HCT116 (cell line): Measurements from ENCODE around the gene APOL6. TPM values are rescaled to one million over a fixed set of nuclear protein-coding genes. Genes with fewer than 3 reads are reported as not detected.

Experiments
- ATAC-seq: fragments of 200-7000 bp; cut with Tn5 transposase; 2 replicates; pipeline ENCODE4 v1.9.1; 2020; ENCODE audit warnings: mild to moderate bottlenecking, moderate library complexity
- BruUV-seq: library from RNA; stranded (reverse); fragments of 400-500 nt; replicated peaks from 2 replicates; lab custom pipeline; 2021; lab: Mats Ljungman, UMichigan
- CTCF ChIA-PET: fragments of 300-600 bp; sonication (Branson Sonifier 250); formaldehyde crosslinking; loops from one replicate; lab custom pipeline; 2021; ENCODE audit warnings: antibody characterized with exemption; lab: Charles Lee
- POLR2A ChIA-PET: fragments of 300-600, 350-600 bp; sonication (Branson Sonifier 250); formaldehyde crosslinking; loops from one replicate; lab custom pipeline; 2021; ENCODE audit warnings: antibody characterized with exemption; lab: Charles Lee
- RAD21 ChIA-PET, 2 experiments: fragments of 300-600 bp; sonication (Branson Sonifier 250); formaldehyde crosslinking; loops; one replicate each; lab custom pipeline; 2023; ENCODE audit warnings: low total read pairs in 2 of 2; ENCODE audit not compliant: uncharacterized antibody in 2 of 2, unreplicated experiment in 2 of 2, low non-redundant PET in 1 of 2; lab: Charles Lee
- DNase-seq: peaks from one replicate; pipeline ENCODE4 v3.0.0-alpha.2; 2010; ENCODE audit warnings: low read depth, low spot score
- H2AFZ ChIP-seq: fragments of 200-600 bp; shearing (Covaris generic), sonication (generic); 2 replicates; pipeline ENCODE4 v1.6.1; 2017; ENCODE audit warnings: low read depth, mixed run types, mixed read lengths, antibody characterized with exemption, low read length; ENCODE audit not compliant: poor library complexity, severe bottlenecking
- H3K27ac ChIP-seq: 2 replicates; pipeline ENCODE4 v1.5.1; 2012; ENCODE audit warnings: low read depth, low read length
- H3K27me3 ChIP-seq: fragments of 200-600 bp; sonication (generic); 2 replicates; pipeline ENCODE4 v1.6.1; 2016; ENCODE audit warnings: mixed run types, low read length, mixed read lengths; ENCODE audit not compliant: insufficient read depth
- H3K36me3 ChIP-seq, 2 experiments: fragments of 200-500 bp in 1 of 2; fragments of 200-600 bp in 1 of 2; sonication (Bioruptor generic) in 1 of 2; sonication (generic) in 1 of 2; 2 replicates each; pipeline versions ENCODE4 v1.5.1 to v1.6.1; 2014 to 2016; ENCODE audit warnings: low read length in 2 of 2, inconsistent platforms in 1 of 2, mixed read lengths in 1 of 2, mixed run types in 1 of 2; ENCODE audit not compliant: insufficient read depth in 2 of 2, control insufficient read depth in 1 of 2
- H3K4me1 ChIP-seq, 2 experiments: fragments of 200-600 bp in 1 of 2; sonication (generic) in 1 of 2; 2 replicates each; pipeline versions ENCODE4 v1.5.1 to v1.6.1; 2012 to 2017; ENCODE audit warnings: low read length in 2 of 2, inconsistent platforms in 1 of 2, mild to moderate bottlenecking in 1 of 2, mixed read lengths in 1 of 2, mixed run types in 1 of 2, moderate library complexity in 1 of 2; ENCODE audit not compliant: insufficient read depth in 2 of 2, control insufficient read depth in 1 of 2
- H3K4me2 ChIP-seq: fragments of 200-600 bp; sonication (generic); 2 replicates; pipeline ENCODE4 v1.6.1; 2017; ENCODE audit warnings: mixed run types, low read length, mixed read lengths
- H3K4me3 ChIP-seq, 2 experiments: fragments of 200-600 bp in 1 of 2; sonication (generic) in 1 of 2; replicated peaks in 1 of 2; 2 replicates each; pipeline ENCODE4 v1.5.1; 2011 to 2016; ENCODE audit warnings: low read length in 2 of 2, control low read depth in 1 of 2, low read depth in 1 of 2, mild to moderate bottlenecking in 1 of 2, mixed read lengths in 1 of 2, mixed run types in 1 of 2
- H3K79me2 ChIP-seq: fragments of 200-600 bp; sonication (generic); 2 replicates; pipeline ENCODE4 v1.6.1; 2017; ENCODE audit warnings: mild to moderate bottlenecking, mixed run types, low read length, moderate library complexity, mixed read lengths; ENCODE audit not compliant: insufficient read depth
- H3K9ac ChIP-seq: fragments of 200-600 bp; sonication (generic); 2 replicates; pipeline ENCODE4 v1.6.1; 2016; ENCODE audit warnings: low read length, mixed read lengths
- H3K9me2 ChIP-seq: fragments of 200-600 bp; sonication (generic), shearing (Covaris generic); 2 replicates; pipeline ENCODE4 v1.6.1; 2017; ENCODE audit warnings: mixed run types, mild to moderate bottlenecking, moderate library complexity; ENCODE audit not compliant: insufficient read depth
- H3K9me3 ChIP-seq, 2 experiments: fragments of 200-500 bp in 1 of 2; fragments of 200-600 bp in 1 of 2; sonication (Bioruptor generic) in 1 of 2; sonication (generic) in 1 of 2; 2 replicates each; pipeline ENCODE4 v1.6.1; 2014 to 2017; ENCODE audit warnings: low read length in 2 of 2, mixed read lengths in 2 of 2, inconsistent platforms in 1 of 2, low read depth in 1 of 2, mild to moderate bottlenecking in 1 of 2, mixed run types in 1 of 2, moderate library complexity in 1 of 2; ENCODE audit not compliant: control insufficient read depth in 1 of 2, insufficient read depth in 1 of 2
- H4K20me1 ChIP-seq: fragments of 200-600 bp; sonication (generic), shearing (Covaris generic); 2 replicates; pipeline ENCODE4 v1.6.1; 2017; ENCODE audit warnings: mixed run types, mild to moderate bottlenecking, moderate library complexity; ENCODE audit not compliant: insufficient read depth
- CEBPB ChIP-seq: IDR thresholded peaks from 2 replicates; pipeline ENCODE4 v1.6.1; 2012; ENCODE audit warnings: low read depth
- EZH2phosphoT487 ChIP-seq: fragments of 200-600 bp; IDR thresholded peaks from 2 replicates; pipeline ENCODE4 v1.6.1; 2018; ENCODE audit warnings: antibody characterized with exemption, borderline replicate concordance
- JUND ChIP-seq: IDR thresholded peaks from 2 replicates; pipeline ENCODE4 v1.6.1; 2012
- POLR2A ChIP-seq: IDR thresholded peaks from 2 replicates; pipeline ENCODE4 v1.7.0; 2011; ENCODE audit warnings: borderline replicate concordance; ENCODE audit not compliant: insufficient read depth, insufficient read length; ENCODE audit errors: extremely low read depth
- RAD21 ChIP-seq: IDR thresholded peaks from 2 replicates; pipeline ENCODE4 v1.6.1; 2012; ENCODE audit warnings: low read depth, mild to moderate bottlenecking
- SIN3A ChIP-seq: IDR thresholded peaks from 2 replicates; pipeline ENCODE4 v1.6.1; 2012; ENCODE audit warnings: low read depth
- SP1 ChIP-seq: IDR thresholded peaks from 2 replicates; pipeline ENCODE4 v1.6.1; 2012; ENCODE audit warnings: low read depth
- ZNF274 ChIP-seq: fragments of 200-500 bp; sonication (Bioruptor generic); IDR thresholded peaks from 2 replicates; pipeline ENCODE4 v1.6.1; 2014; ENCODE audit warnings: mild to moderate bottlenecking, low read depth, low read length, inconsistent platforms
- intact Hi-C: fragments of 100-400 bp; cut with micrococcal nuclease; formaldehyde crosslinking; loops from 2 replicates; pipeline ENCODE4 v1.10.0; 2022
- total RNA-seq: library from RNA; stranded (reverse); gene quantifications from one replicate; pipeline ENCODE4 v1.2.1, GENCODE V29; 2021; ENCODE audit not compliant: unreplicated experiment
- TF ChIP-seq, protein P1 (sequence below): IDR thresholded peaks from 2 replicates; pipeline ENCODE4 v1.6.1; 2012; ENCODE audit warnings: low read depth

APOL6 gene
- total RNA-seq, 1 experiment from 2014 or later = 0.84 TPM

DNA sequence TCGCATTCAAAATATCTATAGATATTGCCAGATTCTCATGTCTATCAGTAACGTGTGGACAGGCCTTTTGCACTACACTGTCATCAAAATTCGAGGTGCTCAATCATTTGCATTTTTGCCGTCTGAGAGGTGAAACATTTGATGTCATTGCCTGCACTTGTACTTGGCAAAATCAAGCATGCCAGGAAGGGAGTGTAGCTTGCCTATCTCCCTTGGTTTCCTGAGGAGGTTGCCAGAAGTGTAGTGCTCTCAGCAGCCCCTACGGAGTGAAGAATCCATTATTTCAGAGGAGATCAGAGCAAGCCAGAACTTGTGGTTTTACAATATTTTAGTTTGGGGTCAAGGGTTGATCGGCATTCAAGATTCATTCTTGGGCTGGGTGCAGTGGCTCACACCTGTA is 39.2 kb downstream of the APOL6 start:
- H4K20me1 ChIP-seq = no peaks in the 10 kb centered on the region
- H3K9ac ChIP-seq = no peak overlapping the region
- H3K27me3 ChIP-seq = no peaks in the 10 kb centered on the region
- DNase-seq (no peak), ATAC-seq (no peak)
- TF ChIP-seq RAD21 (no peak), ZNF274 (no peak), SIN3A (no peak), POLR2A (no peak), CEBPB (no peak), JUND (no peak), EZH2phosphoT487 (no peak), SP1 (no peak)
- TF ChIP-seq, protein P1, sequence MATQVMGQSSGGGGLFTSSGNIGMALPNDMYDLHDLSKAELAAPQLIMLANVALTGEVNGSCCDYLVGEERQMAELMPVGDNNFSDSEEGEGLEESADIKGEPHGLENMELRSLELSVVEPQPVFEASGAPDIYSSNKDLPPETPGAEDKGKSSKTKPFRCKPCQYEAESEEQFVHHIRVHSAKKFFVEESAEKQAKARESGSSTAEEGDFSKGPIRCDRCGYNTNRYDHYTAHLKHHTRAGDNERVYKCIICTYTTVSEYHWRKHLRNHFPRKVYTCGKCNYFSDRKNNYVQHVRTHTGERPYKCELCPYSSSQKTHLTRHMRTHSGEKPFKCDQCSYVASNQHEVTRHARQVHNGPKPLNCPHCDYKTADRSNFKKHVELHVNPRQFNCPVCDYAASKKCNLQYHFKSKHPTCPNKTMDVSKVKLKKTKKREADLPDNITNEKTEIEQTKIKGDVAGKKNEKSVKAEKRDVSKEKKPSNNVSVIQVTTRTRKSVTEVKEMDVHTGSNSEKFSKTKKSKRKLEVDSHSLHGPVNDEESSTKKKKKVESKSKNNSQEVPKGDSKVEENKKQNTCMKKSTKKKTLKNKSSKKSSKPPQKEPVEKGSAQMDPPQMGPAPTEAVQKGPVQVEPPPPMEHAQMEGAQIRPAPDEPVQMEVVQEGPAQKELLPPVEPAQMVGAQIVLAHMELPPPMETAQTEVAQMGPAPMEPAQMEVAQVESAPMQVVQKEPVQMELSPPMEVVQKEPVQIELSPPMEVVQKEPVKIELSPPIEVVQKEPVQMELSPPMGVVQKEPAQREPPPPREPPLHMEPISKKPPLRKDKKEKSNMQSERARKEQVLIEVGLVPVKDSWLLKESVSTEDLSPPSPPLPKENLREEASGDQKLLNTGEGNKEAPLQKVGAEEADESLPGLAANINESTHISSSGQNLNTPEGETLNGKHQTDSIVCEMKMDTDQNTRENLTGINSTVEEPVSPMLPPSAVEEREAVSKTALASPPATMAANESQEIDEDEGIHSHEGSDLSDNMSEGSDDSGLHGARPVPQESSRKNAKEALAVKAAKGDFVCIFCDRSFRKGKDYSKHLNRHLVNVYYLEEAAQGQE = no peak
- ChIA-PET RAD21 (no interaction called here), CTCF (no interaction called here), POLR2A (no interaction called here)
- no peak overlapping the region for H3K4me3 ChIP-seq
- BruUV-seq = no TSS peak
- intact Hi-C loops = no loop called here
- H3K4me1 ChIP-seq = no peaks in the 10 kb centered on the region
- H3K9me2 ChIP-seq = no peaks in the 10 kb centered on the region
- no peaks in the 10 kb centered on the region for H3K9me3 ChIP-seq
- H3K36me3 ChIP-seq = no peaks in the 10 kb centered on the region
- H3K27ac ChIP-seq = no peak overlapping the region
- no peak overlapping the region for H3K4me2 ChIP-seq
- no peaks in the 10 kb centered on the region for H3K79me2 ChIP-seq
- H2AFZ ChIP-seq = no peak overlapping the region
